Measurements from ENCODE around the gene UQCRH.
"Not testable (repeated sequence)": the region's sequence is repeated elsewhere in the genome, so short reads cannot be mapped to it uniquely, and the experiment has no call there.

UQCRH gene

DNA sequence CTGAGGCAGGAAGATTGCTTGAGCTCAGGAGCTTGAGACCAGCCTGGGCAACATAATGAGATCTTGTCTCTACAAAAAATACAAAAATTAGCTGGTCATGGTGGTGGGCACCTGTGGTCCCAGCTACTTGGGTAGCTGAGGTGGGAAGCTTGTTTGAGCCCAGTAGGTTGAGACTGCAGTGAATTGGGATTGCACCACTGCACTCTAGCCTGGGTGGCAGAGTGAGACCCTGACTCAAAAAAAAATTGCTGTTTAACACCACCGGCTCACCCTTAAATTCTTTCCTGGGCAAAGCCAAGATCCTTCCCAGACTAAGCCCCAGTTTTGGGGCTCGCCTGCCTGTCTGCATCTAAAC, 30.5 kb downstream of the UQCRH start:
- no peak for DNase-seq (ENCODE audit: low read depth in 2 of 2)
- TF ChIP-seq, protein P1, sequence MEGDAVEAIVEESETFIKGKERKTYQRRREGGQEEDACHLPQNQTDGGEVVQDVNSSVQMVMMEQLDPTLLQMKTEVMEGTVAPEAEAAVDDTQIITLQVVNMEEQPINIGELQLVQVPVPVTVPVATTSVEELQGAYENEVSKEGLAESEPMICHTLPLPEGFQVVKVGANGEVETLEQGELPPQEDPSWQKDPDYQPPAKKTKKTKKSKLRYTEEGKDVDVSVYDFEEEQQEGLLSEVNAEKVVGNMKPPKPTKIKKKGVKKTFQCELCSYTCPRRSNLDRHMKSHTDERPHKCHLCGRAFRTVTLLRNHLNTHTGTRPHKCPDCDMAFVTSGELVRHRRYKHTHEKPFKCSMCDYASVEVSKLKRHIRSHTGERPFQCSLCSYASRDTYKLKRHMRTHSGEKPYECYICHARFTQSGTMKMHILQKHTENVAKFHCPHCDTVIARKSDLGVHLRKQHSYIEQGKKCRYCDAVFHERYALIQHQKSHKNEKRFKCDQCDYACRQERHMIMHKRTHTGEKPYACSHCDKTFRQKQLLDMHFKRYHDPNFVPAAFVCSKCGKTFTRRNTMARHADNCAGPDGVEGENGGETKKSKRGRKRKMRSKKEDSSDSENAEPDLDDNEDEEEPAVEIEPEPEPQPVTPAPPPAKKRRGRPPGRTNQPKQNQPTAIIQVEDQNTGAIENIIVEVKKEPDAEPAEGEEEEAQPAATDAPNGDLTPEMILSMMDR (IDR thresholded peaks at IDR 0.05; ENCODE audit: low read depth, low read length) = no peak
- no peak overlapping the region for H3K4me3 ChIP-seq (replicated peaks in 1 of 2; ENCODE audit: low read depth in 2 of 2, low read length in 2 of 2)

DNA sequence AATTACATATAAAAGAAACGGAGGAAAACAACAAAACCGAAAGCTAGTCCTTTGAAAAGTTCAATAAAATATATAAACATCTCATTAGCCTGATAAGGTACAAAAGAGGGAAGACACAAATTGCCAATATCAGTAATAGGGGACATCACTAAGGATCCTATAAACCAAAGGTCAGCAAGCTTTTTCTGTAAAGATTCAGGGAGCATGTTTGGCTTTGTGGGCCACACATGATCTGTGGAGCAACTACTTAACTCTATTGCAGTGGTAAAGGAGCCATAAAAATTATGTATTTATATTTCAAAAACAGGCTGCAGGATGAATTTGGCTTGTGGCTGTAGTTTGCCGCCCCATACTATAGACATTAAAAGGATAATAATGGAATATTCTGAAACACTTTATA, 31.6 kb downstream of the UQCRH start:
- no peak for DNase-seq (ENCODE audit: low read depth in 2 of 2)
- TF ChIP-seq, protein P1 (IDR thresholded peaks at IDR 0.05; ENCODE audit: low read depth, low read length) = no peak

DNA sequence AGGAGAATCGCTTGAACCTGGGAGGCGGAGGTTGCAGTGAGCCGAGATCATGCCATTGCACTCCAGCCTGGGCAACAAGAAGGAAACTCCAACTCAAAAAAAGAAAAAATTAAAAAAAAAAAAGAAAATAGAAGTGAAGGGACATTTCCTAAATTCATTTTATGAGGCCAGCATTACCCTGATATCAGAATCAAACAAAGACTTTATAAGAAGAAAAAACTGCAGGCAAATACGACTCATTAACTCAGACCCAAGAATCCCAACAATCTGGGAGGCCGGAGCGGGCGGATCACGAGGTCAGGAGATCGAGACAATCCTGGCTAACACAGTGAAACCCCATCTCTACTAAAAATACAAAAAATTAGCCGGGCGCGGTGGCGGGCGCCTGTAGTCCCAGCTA, 33.9 kb downstream of the UQCRH start:
- not testable (repeated sequence) for DNase-seq (ENCODE audit: low read depth in 2 of 2); H3K4me3 ChIP-seq (replicated peaks in 1 of 2; ENCODE audit: low read depth in 2 of 2, low read length in 2 of 2)

More for the DNA sequence above, 31.6 kb downstream of the UQCRH start:
- H3K4me3 ChIP-seq (replicated peaks in 1 of 2; ENCODE audit: low read depth in 2 of 2, low read length in 2 of 2) = no peak overlapping the region

DNA sequence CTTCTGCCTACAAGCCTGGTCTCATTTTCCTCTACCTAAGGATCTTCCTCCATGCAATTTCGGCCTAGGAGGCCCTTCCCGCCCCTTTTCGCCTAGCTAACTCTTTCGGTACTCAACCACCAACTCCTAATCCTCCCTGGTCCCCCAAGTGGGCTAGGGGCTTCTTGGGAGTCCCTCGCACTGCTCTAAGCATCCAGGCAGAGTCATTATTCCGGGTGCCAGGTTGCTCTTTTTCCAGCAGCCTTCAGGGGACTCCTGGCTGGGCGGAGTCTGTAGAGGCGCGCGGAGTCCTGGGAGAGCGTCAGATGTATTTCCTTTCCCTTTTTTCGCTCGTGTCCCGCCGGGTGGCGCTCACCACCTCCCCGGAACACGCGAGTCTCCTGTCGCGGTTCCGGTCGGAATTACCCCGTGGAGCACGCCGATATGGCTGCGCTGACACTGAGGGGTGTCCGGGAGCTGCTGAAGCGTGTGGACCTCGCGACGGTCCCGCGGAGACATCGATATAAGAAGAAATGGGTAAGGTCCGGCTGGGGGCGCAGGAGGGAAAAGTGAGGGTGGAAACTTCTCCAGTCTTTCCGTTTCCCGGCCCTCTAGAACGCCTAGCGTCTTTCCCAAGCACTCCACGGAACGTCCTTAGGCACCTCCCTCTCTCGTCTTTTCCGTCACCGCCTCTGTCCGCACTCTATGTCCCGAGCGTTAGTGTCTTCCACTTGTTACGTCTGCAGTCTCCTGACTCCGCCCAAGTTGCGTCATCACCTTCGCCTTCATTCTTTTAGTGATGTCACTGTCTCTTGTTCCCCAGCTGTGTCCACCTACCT, 37.1 kb downstream of the UQCRH start, which contains the start of gene NSUN4:
TSS of gene NSUN4 (plus strand) at position 404 of the 818 bp plus-strand sequence. CDS start at position 424, 20 bp downstream.
- TF ChIP-seq, protein P1 (IDR thresholded peaks at IDR 0.05; ENCODE audit: low read depth, low read length) = peak; percentile 56
- peak within 1 kb of the TSS; percentile 71 to 80 for H3K4me3 ChIP-seq (replicated peaks in 1 of 2; ENCODE audit: low read depth in 2 of 2, low read length in 2 of 2)
- DNase-seq (ENCODE audit: low read depth in 2 of 2) = peak; percentile 98

DNA sequence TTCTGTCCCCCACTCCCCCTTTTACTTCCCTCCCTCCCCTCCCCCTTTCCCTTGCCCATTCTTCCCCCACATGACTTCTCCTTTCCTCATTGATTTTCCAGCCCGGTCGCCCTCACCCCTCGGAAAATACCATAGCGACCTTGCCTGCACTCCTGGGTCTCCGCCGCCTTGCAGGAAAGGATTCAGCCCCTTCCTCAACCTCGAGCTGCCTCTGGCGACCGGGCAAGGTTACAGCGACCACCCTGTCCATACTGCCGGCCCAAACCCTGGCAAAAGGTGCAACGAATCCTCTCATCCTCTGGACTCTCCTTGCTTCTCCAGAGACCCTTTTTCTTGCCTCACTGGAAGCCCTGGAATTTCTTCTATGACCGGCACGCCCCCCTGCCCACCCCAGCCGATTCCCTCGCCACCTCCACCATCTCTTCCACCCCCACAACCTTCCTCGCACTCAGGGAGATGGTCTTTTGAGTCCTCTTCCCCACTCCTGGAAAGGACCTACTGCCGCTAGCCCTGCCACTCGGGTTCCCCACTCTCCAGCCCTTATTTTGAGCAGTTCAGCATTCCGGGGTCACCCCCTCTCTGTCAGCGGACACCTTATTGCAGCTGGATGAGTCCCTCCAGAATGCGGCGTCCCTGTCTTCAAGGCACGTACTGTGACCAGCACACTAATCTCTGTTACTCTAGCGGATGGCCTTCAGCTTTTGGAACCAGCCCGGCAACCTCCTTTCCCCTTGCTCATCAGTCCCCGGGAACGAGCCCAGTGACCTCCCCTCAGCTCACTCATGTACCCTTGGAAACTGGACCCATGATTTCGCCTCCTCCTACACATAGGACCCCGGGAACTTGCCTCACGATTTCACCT, 38.0 kb downstream of the UQCRH start:
- TF ChIP-seq, protein P1 (IDR thresholded peaks at IDR 0.05; ENCODE audit: low read depth, low read length) = no peak
- peak in 1 of 2 donors; percentile 2 for DNase-seq (ENCODE audit: low read depth in 2 of 2)
- H3K4me3 ChIP-seq (replicated peaks in 1 of 2; ENCODE audit: low read depth in 2 of 2, low read length in 2 of 2) = peak overlapping the region; percentile 71 to 80

DNA sequence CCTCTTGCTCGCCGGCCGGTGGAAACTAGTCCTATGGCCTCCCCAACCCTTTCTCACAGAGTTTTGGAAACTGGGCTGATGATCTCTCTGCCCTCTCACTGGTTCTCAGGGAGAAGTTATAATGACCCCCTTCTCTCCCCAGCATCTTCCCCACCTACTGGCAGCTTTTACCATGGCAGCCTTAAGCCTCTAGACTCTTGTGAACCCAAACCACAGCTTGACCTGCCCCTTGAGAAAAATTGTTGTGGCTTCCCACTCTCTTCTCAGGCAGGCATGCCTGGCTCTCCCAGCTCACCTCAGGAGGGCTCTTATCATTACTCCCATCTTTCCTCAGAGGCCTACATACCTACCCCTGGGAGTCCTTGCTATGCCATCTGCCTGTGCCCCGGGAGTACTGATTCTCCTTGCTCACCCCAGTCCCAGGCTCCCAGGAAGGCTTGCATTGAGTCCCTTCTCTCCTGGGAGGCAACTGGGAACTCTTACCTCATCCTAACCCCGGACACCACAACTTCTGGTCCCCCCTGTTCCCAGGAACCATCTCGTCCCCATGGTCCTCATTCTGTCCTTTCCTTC, 38.7 kb downstream of the UQCRH start:
- no peak overlapping the region for H3K4me3 ChIP-seq (replicated peaks in 1 of 2; ENCODE audit: low read depth in 2 of 2, low read length in 2 of 2)
- peak; percentile 35 to 44 for DNase-seq (ENCODE audit: low read depth in 2 of 2)
- TF ChIP-seq, protein P1 (IDR thresholded peaks at IDR 0.05; ENCODE audit: low read depth, low read length) = peak; percentile 42
